Sigmoid colon (tissue), 7 donors: ENCODE data around the gene KRTAP9-6. TPM values are rescaled to one million over a fixed set of nuclear protein-coding genes. Genes with fewer than 3 reads are reported as not detected.
"Not testable (repeated sequence)": the region's sequence is repeated elsewhere in the genome, so short reads cannot be mapped to it uniquely, and the experiment has no call there.

Source experiments
- DNase-seq: peaks from one replicate; pipeline ENCODE4 v3.0.0-alpha.2; 2019
- H3K27ac ChIP-seq, 4 donors: fragments of 200-600 bp; sonication (generic); one replicate each; pipeline ENCODE4 v1.5.1; 2016 to 2019; ENCODE audit warnings: mild to moderate bottlenecking in 1 of 4
- H3K27me3 ChIP-seq, 3 donors: fragments of 200-600 bp; sonication (generic); one replicate each; pipeline ENCODE4 v1.5.1; 2019; ENCODE audit warnings: mild to moderate bottlenecking in 1 of 3
- H3K36me3 ChIP-seq, 4 donors: fragments of 200-600 bp; sonication (generic); one replicate each; pipeline ENCODE4 v1.5.1; 2016 to 2019
- H3K4me1 ChIP-seq, 4 donors: fragments of 200-600 bp; sonication (generic); one replicate each; pipeline ENCODE4 v1.5.1; 2017 to 2019
- H3K4me3 ChIP-seq, 4 donors: fragments of 200-600 bp; sonication (generic); one replicate each; pipeline ENCODE4 v1.5.1; 2017 to 2019; ENCODE audit warnings: mild to moderate bottlenecking in 2 of 4, moderate library complexity in 1 of 4
- H3K9me3 ChIP-seq, 4 donors: fragments of 200-600 bp in 3 of 4; sonication (generic) in 3 of 4; one replicate each; pipeline versions ENCODE4 v1.5.1 to v1.6.1; 2013 to 2019
- CTCF ChIP-seq, 4 experiments: fragments of 450-650 bp in 3 of 4; fragments of 200-600 bp in 1 of 4; IDR thresholded peaks; one replicate each; pipeline ENCODE4 v1.5.1; 2016 to 2019; ENCODE audit warnings: antibody characterized with exemption in 4 of 4, mild to moderate bottlenecking in 3 of 4, moderate library complexity in 2 of 4
- EP300 ChIP-seq, 4 donors: sonication (generic); formaldehyde crosslinking; IDR thresholded peaks; one replicate each; pipeline ENCODE4 v1.6.1; 2017; ENCODE audit warnings: antibody characterized with exemption in 4 of 4
- POLR2A ChIP-seq, 2 donors: fragments of 450-650 bp; IDR thresholded peaks; one replicate each; pipeline ENCODE4 v1.6.1; 2016; ENCODE audit warnings: antibody characterized with exemption in 2 of 2, mild to moderate bottlenecking in 2 of 2, moderate library complexity in 2 of 2
- POLR2AphosphoS5 ChIP-seq, 4 donors: sonication (generic); formaldehyde crosslinking; IDR thresholded peaks; one replicate each; pipeline ENCODE4 v1.6.1; 2017; ENCODE audit warnings: antibody characterized with exemption in 4 of 4
- WGBS, 2 donors: extraction: QIAGEN DNeasy Blood & Tissue Kit; methylation state at CpG; one replicate each; pipeline ENCODE4 v1.1.7; 2013; 5-methylcytosine and 5-hydroxymethylcytosine counted together
- intact Hi-C: fragments of 100-400 bp; cut with DNase I; formaldehyde crosslinking; loops from one replicate; pipeline ENCODE4 v1.15.1; 2023
- polyA plus RNA-seq, 3 donors: library from polyadenylated mRNA; stranded (reverse); fragments of 200-250 nt; gene quantifications; one replicate each; pipeline ENCODE4 v1.2.3, GENCODE V29; 2013
- total RNA-seq, 4 donors: library from RNA; depleted of rRNA; stranded (reverse); fragments of >200 nt; gene quantifications; one replicate each; pipeline ENCODE4 v1.1.0, GENCODE V29; 2016
- donor health status: healthy with polysubstance abuse.
- donor health status: Bipolar disorder and iron deficiency.
- donor health status: healthy.

Gene KRTAP9-6
- total and polyA plus RNA-seq, 7 donors, result not detected

DNA sequence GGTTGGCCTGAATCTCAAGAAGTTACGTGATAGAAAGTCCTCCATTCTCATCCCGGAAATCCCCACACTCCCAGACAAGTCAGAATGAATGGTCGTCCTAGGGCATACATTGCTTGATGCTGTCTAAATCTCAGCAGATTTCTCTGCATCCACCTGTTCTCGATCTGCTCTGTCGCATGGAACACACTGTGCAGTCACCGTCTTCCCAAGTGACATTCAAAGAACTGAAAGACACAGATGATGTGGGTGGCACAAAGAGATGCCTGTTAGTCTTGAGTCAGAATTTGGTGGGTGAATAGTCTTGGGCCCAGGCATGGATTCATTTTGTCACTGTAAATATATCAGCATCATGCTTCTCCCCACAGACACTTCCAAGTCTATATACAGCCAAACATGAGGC, 33.4 kb upstream of the KRTAP9-6 start:
- H3K27me3 ChIP-seq, result no peaks in the 10 kb centered on the region
- TF ChIP-seq CTCF (IDR thresholded peaks at IDR 0.05) (no peak), EP300 (IDR thresholded peaks at IDR 0.05) (no peak), POLR2AphosphoS5 (IDR thresholded peaks at IDR 0.05) (no peak), POLR2A (IDR thresholded peaks at IDR 0.05) (no peak)
- no peak overlapping the region for H3K4me3 ChIP-seq
- H3K36me3 ChIP-seq, result no peaks in the 10 kb centered on the region
- intact Hi-C loops, result no loop called here
- 90 to 92% methylated on average over 6 of the region's 6 CpGs for WGBS, 2 donors
- H3K27ac ChIP-seq, result no peak overlapping the region
- H3K4me1 ChIP-seq, result no peaks in the 10 kb centered on the region
- H3K9me3 ChIP-seq, result no peaks in the 10 kb centered on the region
- no peak for DNase-seq

DNA sequence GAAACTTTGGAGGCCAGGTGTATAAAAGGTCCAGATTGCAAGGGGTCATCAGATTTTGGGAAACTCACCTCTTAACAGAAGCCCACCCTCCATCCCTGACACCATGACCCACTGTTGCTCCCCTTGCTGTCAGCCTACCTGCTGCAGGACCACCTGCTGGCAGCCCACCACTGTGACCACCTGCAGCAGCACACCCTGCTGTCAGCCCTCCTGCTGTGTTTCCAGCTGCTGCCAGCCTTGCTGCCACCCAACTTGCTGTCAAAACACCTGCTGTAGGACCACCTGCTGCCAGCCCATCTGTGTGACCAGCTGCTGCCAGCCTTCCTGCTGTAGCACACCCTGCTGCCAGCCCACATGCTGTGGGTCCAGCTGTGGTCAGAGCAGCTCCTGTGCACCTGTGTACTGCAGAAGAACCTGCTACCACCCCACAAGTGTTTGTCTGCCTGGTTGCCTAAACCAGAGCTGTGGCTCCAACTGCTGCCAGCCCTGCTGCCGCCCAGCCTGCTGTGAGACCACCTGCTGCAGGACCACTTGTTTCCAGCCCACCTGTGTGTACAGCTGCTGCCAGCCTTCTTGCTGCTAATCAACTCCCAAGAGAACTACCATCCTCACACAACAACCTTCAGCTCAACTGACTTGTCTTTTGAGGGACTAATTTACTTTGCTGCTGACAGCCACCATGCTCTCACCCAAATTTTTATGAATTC, 32.6 kb upstream of the KRTAP9-6 start, which contains the start of gene KRTAP9-3:
TSS of gene KRTAP9-3 (plus strand) at position 51 of the 707 bp plus-strand sequence. CDS start at position 104, 53 bp downstream.
- H3K4me1 ChIP-seq, H3K4me3 ChIP-seq, H3K27me3 ChIP-seq, H3K27ac ChIP-seq, H3K36me3 ChIP-seq, H3K9me3 ChIP-seq, intact Hi-C loops, DNase-seq: not testable (repeated sequence)
- WGBS, 2 donors, result 84 to 95% methylated on average over 1 of the region's 1 CpG

GRCh38 chr17:41237116-41237515, 28.1 kb upstream of the KRTAP9-6 start:
- H3K4me3 ChIP-seq, H3K27me3 ChIP-seq, H3K4me1 ChIP-seq, H3K9me3 ChIP-seq, intact Hi-C loops, H3K36me3 ChIP-seq, DNase-seq, H3K27ac ChIP-seq: not testable (repeated sequence)
- 84 to 89% methylated on average over 4 of the region's 4 CpGs for WGBS, 2 donors

- DNase-seq, H3K27me3 ChIP-seq, intact Hi-C loops, H3K4me3 ChIP-seq, H3K9me3 ChIP-seq, H3K36me3 ChIP-seq, H3K27ac ChIP-seq, H3K4me1 ChIP-seq: not testable (repeated sequence)
- WGBS, 2 donors, result 28 to 47% methylated on average over 3 of the region's 3 CpGs
These were observed 27.2 kb upstream of the KRTAP9-6 start, which contains the start of gene KRTAP9-8 for GRCh38 chr17:41237949-41238437. KRTAP9-8 (plus strand) TSS chr17:41237999; CDS start chr17:41238052, 53 bp downstream.

DNA sequence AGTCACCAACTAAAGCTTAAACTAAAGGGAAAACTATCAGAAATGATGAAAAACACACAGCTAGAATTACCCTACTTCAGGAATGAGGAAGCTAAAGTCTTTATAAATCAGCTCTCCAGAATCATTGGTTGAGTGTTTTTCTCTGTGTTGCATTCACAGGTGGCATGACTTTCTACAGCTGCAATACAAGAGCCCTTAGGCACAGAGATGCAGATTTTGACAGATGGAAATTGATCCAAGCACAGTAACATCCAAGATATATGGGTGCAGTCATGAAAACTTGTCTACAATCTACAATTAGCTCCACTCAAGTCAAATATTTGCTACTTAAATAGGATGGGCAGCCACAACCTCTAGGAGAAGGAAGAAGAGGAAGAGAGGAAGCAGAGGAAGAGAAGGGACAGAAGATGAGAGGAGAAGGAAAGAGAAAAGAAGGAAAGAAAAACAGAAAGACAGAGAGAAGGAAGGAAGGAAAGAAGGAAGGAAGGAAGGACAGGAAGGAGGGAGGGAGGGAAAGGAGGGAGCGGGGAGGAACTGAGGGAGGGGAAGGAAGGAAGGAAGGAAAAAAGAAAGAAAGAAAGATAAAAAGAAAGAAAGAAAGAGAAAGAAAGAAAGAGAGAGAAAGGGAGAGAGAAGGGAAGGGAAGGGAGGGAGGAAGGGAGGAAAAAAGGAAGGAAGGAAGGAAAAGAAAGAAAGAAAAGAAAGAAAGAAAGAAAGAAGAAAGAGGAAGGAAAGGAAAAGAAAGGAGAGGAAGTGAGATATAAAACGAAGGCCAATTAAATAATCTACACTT, 18.0 kb upstream of the KRTAP9-6 start:
- H3K4me1 ChIP-seq, H3K27ac ChIP-seq, DNase-seq, intact Hi-C loops, H3K36me3 ChIP-seq, H3K9me3 ChIP-seq, H3K4me3 ChIP-seq, H3K27me3 ChIP-seq: not testable (repeated sequence)
- 47 to 68% methylated on average over 2 of the region's 2 CpGs for WGBS, 2 donors

GRCh38 chr17:41249637-41250240, 15.4 kb upstream of the KRTAP9-6 start, which contains the start of gene KRTAP9-4:
KRTAP9-4 (plus strand) TSS chr17:41249687; CDS start chr17:41249721, 34 bp downstream.
- H3K27me3 ChIP-seq, H3K4me1 ChIP-seq, H3K4me3 ChIP-seq, H3K9me3 ChIP-seq, DNase-seq, H3K36me3 ChIP-seq, H3K27ac ChIP-seq, intact Hi-C loops: not testable (repeated sequence)
- 57 to 59% methylated on average over 2 of the region's 2 CpGs for WGBS, 2 donors

GRCh38 chr17:41251261-41251660, 13.9 kb upstream of the KRTAP9-6 start:
- Histone ChIP-seq H3K27me3 (peaks cover 0 to 9% (median 0%) of the 10 kb centered on the region in 3 donors), H3K9me3 (no peaks in the 10 kb centered on the region), H3K4me3 (no peak overlapping the region), H3K36me3 (no peaks in the 10 kb centered on the region), H3K4me1 (no peaks in the 10 kb centered on the region), H3K27ac (no peak overlapping the region)
- 93% methylated on average over 1 of the region's 1 CpG for WGBS, 2 donors
- intact Hi-C loops, result no loop called here
- TF ChIP-seq POLR2A (IDR thresholded peaks at IDR 0.05) (no peak), EP300 (IDR thresholded peaks at IDR 0.05) (no peak), POLR2AphosphoS5 (IDR thresholded peaks at IDR 0.05) (no peak), CTCF (IDR thresholded peaks at IDR 0.05) (no peak)
- no peak for DNase-seq
